GM12878 (cell line): ENCODE results near the gene TUBD1. TPM values are rescaled to one million over a fixed set of nuclear protein-coding genes. Genes with fewer than 3 reads are reported as not detected.
A peak's percentile ranks its signal among the peaks of the same experiment; 100 is the strongest.

Experiments
- ATAC-seq: fragments of 200-7000 bp; cut with Tn5 transposase; 3 replicates; pipeline ENCODE4 v1.9.1; 2020; ENCODE audit warnings: mild to moderate bottlenecking, moderate library complexity
- BruUV-seq: library from RNA; stranded (reverse); fragments of 400-500 nt; replicated peaks from 2 replicates; lab custom pipeline; 2021; lab: Mats Ljungman, UMichigan
- CTCF ChIA-PET: fragments of 300-600 bp; sonication (Branson Sonifier 250); formaldehyde crosslinking; extraction: SDS; loops from one replicate; lab custom pipeline; 2021; ENCODE audit warnings: inconsistent platforms; lab: Yijun Ruan, JAX
- POLR2A ChIA-PET: fragments of 350-600 bp; formaldehyde crosslinking; extraction: SDS; loops from one replicate; lab custom pipeline; 2021; ENCODE audit warnings: inconsistent platforms; lab: Charles Lee
- RAD21 ChIA-PET: fragments of 300-600 bp; sonication (Branson Sonifier 250); formaldehyde crosslinking; loops from one replicate; lab custom pipeline; 2023; ENCODE audit warnings: antibody characterized with exemption; ENCODE audit not compliant: unreplicated experiment; lab: Charles Lee
- SMC1A ChIA-PET: fragments of 300-600 bp; sonication (Branson Sonifier 250); formaldehyde crosslinking; loops from one replicate; lab custom pipeline; 2023; ENCODE audit not compliant: unreplicated experiment, uncharacterized antibody; lab: Charles Lee
- DNase-seq: peaks from one replicate; pipeline ENCODE4 v3.0.0-alpha.2; 2011; ENCODE audit warnings: low read depth, low spot score
- FAIRE-seq: peaks from 3 replicates; lab custom pipeline; 2011; peaks lifted over from hg19 to GRCh38; lab: Jason Lieb, UNC
- H2AFZ ChIP-seq: 2 replicates; pipeline ENCODE4 v1.6.0; 2011; ENCODE audit warnings: low read depth, low read length, control low read depth; ENCODE audit not compliant: control insufficient read depth
- H3K27ac ChIP-seq: 2 replicates; pipeline ENCODE4 v1.5.1; 2011; ENCODE audit warnings: control low read depth; ENCODE audit not compliant: control insufficient read depth, insufficient read depth
- H3K27me3 ChIP-seq, 2 experiments: replicated peaks in 1 of 2; 2 replicates each; pipeline versions ENCODE4 v1.6.0 to v1.6.1; 2011; ENCODE audit warnings: low read length in 1 of 2; ENCODE audit not compliant: control insufficient read depth in 2 of 2, insufficient read depth in 2 of 2
- H3K36me3 ChIP-seq, 2 experiments: 2 replicates each; pipeline ENCODE4 v1.5.1; 2011; ENCODE audit warnings: low read length in 1 of 2; ENCODE audit not compliant: control insufficient read depth in 2 of 2, insufficient read depth in 2 of 2
- H3K4me1 ChIP-seq: 2 replicates; pipeline ENCODE4 v1.6.1; 2011; ENCODE audit warnings: mild to moderate bottlenecking, low read length, moderate library complexity, mixed read lengths; ENCODE audit not compliant: control insufficient read depth, insufficient read depth
- H3K4me2 ChIP-seq: 2 replicates; pipeline ENCODE4 v1.6.0; 2011; ENCODE audit warnings: control low read depth; ENCODE audit not compliant: control insufficient read depth, insufficient read depth
- H3K4me3 ChIP-seq: fragments of 200-600 bp; sonication (generic); 2 replicates; pipeline ENCODE4 v1.5.1; 2016
- H3K79me2 ChIP-seq: 2 replicates; pipeline ENCODE4 v1.6.0; 2011; ENCODE audit warnings: low read length; ENCODE audit not compliant: control insufficient read depth, insufficient read depth
- H3K9ac ChIP-seq: 2 replicates; pipeline ENCODE4 v1.8.0; 2011; ENCODE audit warnings: low read length, control low read depth, mixed read lengths; ENCODE audit not compliant: control insufficient read depth, insufficient read depth
- H3K9me3 ChIP-seq: replicated peaks from 3 replicates; pipeline ENCODE4 v1.5.1; 2011; ENCODE audit warnings: mild to moderate bottlenecking, low read length; ENCODE audit not compliant: control insufficient read depth, insufficient read depth
- H4K20me1 ChIP-seq: 2 replicates; pipeline ENCODE4 v1.6.0; 2011; ENCODE audit not compliant: control insufficient read depth, insufficient read depth
- CBX3 ChIP-seq: fragments of 200-600 bp; sonication (generic); IDR thresholded peaks from 2 replicates; pipeline ENCODE4 v1.6.1; 2016; ENCODE audit warnings: low read depth, borderline replicate concordance
- DPF2 ChIP-seq: fragments of 450-650 bp; IDR thresholded peaks from 2 replicates; pipeline ENCODE4 v1.6.1; 2017; ENCODE audit warnings: mild to moderate bottlenecking
- IRF3 ChIP-seq: fragments of 450-650 bp; IDR thresholded peaks from 2 replicates; pipeline ENCODE4 v1.6.1; 2014; ENCODE audit warnings: mild to moderate bottlenecking
- MTA3 ChIP-seq: IDR thresholded peaks from 2 replicates; pipeline ENCODE4 v1.6.1; 2012; ENCODE audit warnings: low read length, inconsistent platforms, borderline replicate concordance
- NFYB ChIP-seq: IDR thresholded peaks from 2 replicates; pipeline ENCODE4 v1.6.1; 2011; ENCODE audit warnings: low read depth, mild to moderate bottlenecking, low read length, improper control_type of control experiment, moderate library complexity; ENCODE audit not compliant: insufficient read depth
- RCOR1 ChIP-seq: conservative IDR thresholded peaks from 2 replicates; pipeline ENCODE4 v1.6.1; 2012; ENCODE audit warnings: low read depth, low read length, improper control_type of control experiment
- RELB ChIP-seq: fragments of 450-650 bp; IDR thresholded peaks from 2 replicates; pipeline ENCODE4 v1.6.1; 2017; ENCODE audit warnings: low read depth, mild to moderate bottlenecking, moderate library complexity
- ZBED1 ChIP-seq: IDR thresholded peaks from 2 replicates; pipeline ENCODE4 v1.6.1; 2016; ENCODE audit warnings: borderline replicate concordance
- ZNF207 ChIP-seq: fragments of 450-650 bp; IDR thresholded peaks from 2 replicates; pipeline ENCODE4 v1.6.1; 2014; ENCODE audit warnings: antibody characterized with exemption, mild to moderate bottlenecking, borderline replicate concordance
- ZNF384 ChIP-seq: IDR thresholded peaks from 2 replicates; pipeline ENCODE4 v1.6.1; 2012; ENCODE audit warnings: low read depth, mild to moderate bottlenecking, low read length, improper control_type of control experiment, borderline replicate concordance
- ZNF592 ChIP-seq: fragments of 450-650 bp; IDR thresholded peaks from 2 replicates; pipeline ENCODE4 v1.6.1; 2017; ENCODE audit warnings: mild to moderate bottlenecking, moderate library complexity
- ZSCAN29 ChIP-seq: fragments of 450-650 bp; IDR thresholded peaks from 2 replicates; pipeline ENCODE4 v1.6.1; 2017; ENCODE audit warnings: mild to moderate bottlenecking, moderate library complexity
- WGBS: methylation state at CpG from one replicate; pipeline ENCODE4 v1.1.6; 2016; ENCODE audit warnings: low lambda C conversion rate; ENCODE audit not compliant: insufficient replicate concordance, insufficient coverage; ENCODE audit errors: missing lambda C conversion rate; 5-methylcytosine and 5-hydroxymethylcytosine counted together
- in situ Hi-C: fragments of 300-500 bp; cut with MboI; formaldehyde crosslinking; loops from 9 replicates; pipeline ENCODE4 v1.14.3; 2018; ENCODE audit warnings: mixed read lengths
- intact Hi-C: fragments of 100-400 bp; cut with micrococcal nuclease; formaldehyde crosslinking; loops from one replicate; pipeline ENCODE4 v1.14.2; 2022; ENCODE audit not compliant: unreplicated experiment
- polyA plus RNA-seq, 11 experiments: library from polyadenylated mRNA; depleted of rRNA in 4 of 11; unstranded in 6 of 11; stranded (reverse) in 5 of 11; fragments of >200 nt; fragmentation: Nextera tagmentation in 4 of 11; fragmentation: Illumina TruSeq in 1 of 11; extraction: Ambion mirVana in 4 of 11; extraction: Trizol in 1 of 11; gene quantifications; 1 replicate in 1 of 11; 2 replicates in 10 of 11; pipeline versions ENCODE4 v1.2.1 to v1.2.3, GENCODE V29; 2011 to 2016; ENCODE audit warnings: inconsistent platforms in 2 of 11, missing spikeins in 2 of 11, low read depth in 1 of 11
- total RNA-seq, 4 experiments: library from RNA; depleted of rRNA in 3 of 4; stranded (reverse); fragments of >200 nt in 3 of 4; fragmentation: Illumina TruSeq in 1 of 4; extraction: Trizol in 1 of 4; gene quantifications; 2 replicates each; pipeline versions ENCODE4 v1.2.1 to v1.2.3, GENCODE V29; 2013 to 2021

TUBD1 gene
- total and polyA plus RNA-seq, 10 of the 15 experiments (the other 5 are each of a cell fraction or from before 2014, with no cell fraction given), result 5.3 to 10.8 (median 8.3) TPM

GRCh38 chr17:59812139-59812538, 80.6 kb downstream of the TUBD1 start (continued):
- TF ChIP-seq RELB, result 0 out of 2 replicates have a peak, but pooled peaks have one; percentile 42

GRCh38 chr17:59811209-59811608, 81.5 kb downstream of the TUBD1 start:
- Histone ChIP-seq H3K9ac (no peak overlapping the region), H3K79me2 (no peaks in the 10 kb centered on the region), H3K27me3 (no peaks in the 10 kb centered on the region), H3K4me1 (peaks cover 5% of the 10 kb centered on the region; the same call in 1 of the 2 replicates), H4K20me1 (no peaks in the 10 kb centered on the region), H3K27ac (no peak overlapping the region), H3K9me3 (no peaks in the 10 kb centered on the region), H3K4me2 (no peak overlapping the region), H3K4me3 (no peak overlapping the region), H2AFZ (no peak overlapping the region), H3K36me3 (no peaks in the 10 kb centered on the region; a peak in 1 of 4 replicates)
- ChIA-PET SMC1A (interaction anchor here (0.5 to 2.0 kb wide), 6 partner anchors 13 to 47 kb away, joined by 3 to 6 read pairs (median 4); no protein-coding TSS in a partner anchor), CTCF (interaction anchor here (1.0 kb wide), 1 partner anchor 16 kb away, joined by 3 read pairs; no protein-coding TSS in a partner anchor), RAD21 (interaction anchor here (1.0 to 1.9 kb wide), 2 partner anchors 57 kb away, joined by 4 to 5 read pairs; no protein-coding TSS in a partner anchor), POLR2A (interaction anchor here (1.0 to 2.9 kb wide), 3 partner anchors 8 to 48 kb away, joined by 3 to 14 read pairs (median 3); no protein-coding TSS in a partner anchor)
- in situ Hi-C loops, result no loop called here
- no peak; the same call in 2 of the 3 replicates for ATAC-seq
- no peak for FAIRE-seq
- BruUV-seq, result no TSS peak
- WGBS, result 94% methylated on average over 1 of the region's 1 CpG
- intact Hi-C loops, result no loop called here
- TF ChIP-seq IRF3 (no peak), ZNF207 (no peak), ZNF384 (no peak), ZBED1 (no peak), ZSCAN29 (no peak), RCOR1 (no peak), DPF2 (no peak), NFYB (no peak), MTA3 (no peak), CBX3 (no peak), ZNF592 (no peak)
- no peak for DNase-seq
